GDM1 (cell line): Measurements from ENCODE around the gene DNASE1.
"Not testable (repeated sequence)": the region's sequence is repeated elsewhere in the genome, so short reads cannot be mapped to it uniquely, and the experiment has no call there.

Source experiments
- DNase-seq: peaks from one replicate; lab custom pipeline; 2025; lab: John Stamatoyannopoulos, UW

The DNASE1 gene

GRCh38 chr16:3654249-3654991, at the start of gene DNASE1:
Gene DNASE1, plus strand, starts transcription at chr16:3654691. Its CDS starts 683 bp downstream, at chr16:3655374.
- DNase-seq = peak; percentile 16

- DNase-seq = no peak
These were observed 48.0 kb upstream of the DNASE1 start for GRCh38 chr16:3606441-3606840.

- DNase-seq = no peak
These were observed 47.3 kb upstream of the DNASE1 start for GRCh38 chr16:3607161-3607560.

- DNase-seq = no peak
These were observed 46.9 kb upstream of the DNASE1 start for GRCh38 chr16:3607634-3608033.

GRCh38 chr16:3608069-3608468, 46.4 kb upstream of the DNASE1 start:
- no peak for DNase-seq

- DNase-seq = not testable (repeated sequence)
These were observed 45.5 kb upstream of the DNASE1 start for GRCh38 chr16:3608976-3609375.

GRCh38 chr16:3609895-3610697, 44.4 kb upstream of the DNASE1 start:
- DNase-seq = peak; percentile 42

- DNase-seq = no peak
These were observed 43.8 kb upstream of the DNASE1 start for GRCh38 chr16:3610698-3611145.

GRCh38 chr16:3611146-3611975, 43.1 kb upstream of the DNASE1 start, which contains the start of gene SLX4:
Gene SLX4, minus strand, starts transcription at chr16:3611606. Its CDS starts 2,642 bp downstream, at chr16:3608964.
- DNase-seq = peak; percentile 94

GRCh38 chr16:3612510-3613466, 41.7 kb upstream of the DNASE1 start:
- no peak for DNase-seq

GRCh38 chr16:3618769-3619141, 35.7 kb upstream of the DNASE1 start:
- no peak for DNase-seq

- DNase-seq = no peak
These were observed 30.8 kb upstream of the DNASE1 start for GRCh38 chr16:3623642-3624041.

- DNase-seq = no peak
These were observed 29.2 kb upstream of the DNASE1 start for GRCh38 chr16:3625331-3625730.

- DNase-seq = no peak
These were observed 28.4 kb upstream of the DNASE1 start for GRCh38 chr16:3625911-3626732.

GRCh38 chr16:3637371-3637923, 17.0 kb upstream of the DNASE1 start:
- peak; percentile 64 for DNase-seq

GRCh38 chr16:3638916-3639644, 15.4 kb upstream of the DNASE1 start:
- DNase-seq = no peak

GRCh38 chr16:3640207-3640606, 14.3 kb upstream of the DNASE1 start:
- no peak for DNase-seq

GRCh38 chr16:3640632-3641501, 13.6 kb upstream of the DNASE1 start:
- no peak for DNase-seq
